ENCODE results near the gene GSTCD.
"Not testable (repeated sequence)": the region's sequence is repeated elsewhere in the genome, so short reads cannot be mapped to it uniquely, and the experiment has no call there.

The GSTCD gene

GRCh38 chr4:105714932-105715331, 6.3 kb downstream of the GSTCD start:
- DNase-seq (ENCODE audit: low read depth in 2 of 2): no peak

GRCh38 chr4:105715692-105716278, 7.2 kb downstream of the GSTCD start:
- no peak for DNase-seq (ENCODE audit: low read depth in 2 of 2)

- DNase-seq (ENCODE audit: low read depth in 2 of 2): no peak
Measured at GRCh38 chr4:105719204-105719603, 10.6 kb downstream of the GSTCD start.

GRCh38 chr4:105725623-105726022, 17.0 kb downstream of the GSTCD start:
- DNase-seq (ENCODE audit: low read depth in 2 of 2): no peak

GRCh38 chr4:105729895-105730294, 21.3 kb downstream of the GSTCD start:
- not testable (repeated sequence) for DNase-seq (ENCODE audit: low read depth in 2 of 2)

GRCh38 chr4:105735217-105735616, 26.6 kb downstream of the GSTCD start:
- DNase-seq (ENCODE audit: low read depth in 2 of 2): not testable (repeated sequence)

GRCh38 chr4:105741548-105741947, 33.0 kb downstream of the GSTCD start:
- no peak for DNase-seq (ENCODE audit: low read depth in 2 of 2)

- no peak for DNase-seq (ENCODE audit: low read depth in 2 of 2)
Measured at GRCh38 chr4:105748222-105748621, 39.6 kb downstream of the GSTCD start.

- no peak for DNase-seq (ENCODE audit: low read depth in 2 of 2)
Measured at GRCh38 chr4:105751718-105752299, 43.2 kb downstream of the GSTCD start.

GRCh38 chr4:105753361-105753760, 44.8 kb downstream of the GSTCD start:
- DNase-seq (ENCODE audit: low read depth in 2 of 2): no peak

GRCh38 chr4:105755375-105755774, 46.8 kb downstream of the GSTCD start:
- DNase-seq (ENCODE audit: low read depth in 2 of 2): no peak

GRCh38 chr4:105758958-105759357, 50.4 kb downstream of the GSTCD start:
- DNase-seq (ENCODE audit: low read depth in 2 of 2): no peak

- DNase-seq (ENCODE audit: low read depth in 2 of 2): no peak
Measured at GRCh38 chr4:105765690-105766407, 57.3 kb downstream of the GSTCD start.

GRCh38 chr4:105767579-105767978, 59.0 kb downstream of the GSTCD start:
- no peak for DNase-seq (ENCODE audit: low read depth in 2 of 2)

- DNase-seq (ENCODE audit: low read depth in 2 of 2): not testable (repeated sequence)
Measured at GRCh38 chr4:105770524-105770923, 61.9 kb downstream of the GSTCD start.

- DNase-seq (ENCODE audit: low read depth in 2 of 2): not testable (repeated sequence)
Measured at GRCh38 chr4:105772065-105772464, 63.5 kb downstream of the GSTCD start.

GRCh38 chr4:105775760-105776415, 67.3 kb downstream of the GSTCD start:
- DNase-seq (ENCODE audit: low read depth in 2 of 2): not testable (repeated sequence)

GRCh38 chr4:105780176-105780575, 71.6 kb downstream of the GSTCD start:
- no peak for DNase-seq (ENCODE audit: low read depth in 2 of 2)

- DNase-seq (ENCODE audit: low read depth in 2 of 2): no peak
Measured at GRCh38 chr4:105784761-105785160, 76.2 kb downstream of the GSTCD start.

GRCh38 chr4:105785792-105786191, 77.2 kb downstream of the GSTCD start:
- no peak for DNase-seq (ENCODE audit: low read depth in 2 of 2)

- DNase-seq (ENCODE audit: low read depth in 2 of 2): no peak
Measured at GRCh38 chr4:105786748-105787147, 78.2 kb downstream of the GSTCD start.

- no peak for DNase-seq (ENCODE audit: low read depth in 2 of 2)
Measured at GRCh38 chr4:105797225-105797624, 88.6 kb downstream of the GSTCD start.

Measured in stimulated activated CD4-positive, alpha-beta T cell treated with anti-CD3 and anti-CD28 coated beads, Interleukin-12 subunit alpha, Interleukin-12 subunit beta, amount 100 ng/mL, for 24 hours (primary cell).